ENCODE measurements around the gene FBRS.

Gene FBRS

DNA sequence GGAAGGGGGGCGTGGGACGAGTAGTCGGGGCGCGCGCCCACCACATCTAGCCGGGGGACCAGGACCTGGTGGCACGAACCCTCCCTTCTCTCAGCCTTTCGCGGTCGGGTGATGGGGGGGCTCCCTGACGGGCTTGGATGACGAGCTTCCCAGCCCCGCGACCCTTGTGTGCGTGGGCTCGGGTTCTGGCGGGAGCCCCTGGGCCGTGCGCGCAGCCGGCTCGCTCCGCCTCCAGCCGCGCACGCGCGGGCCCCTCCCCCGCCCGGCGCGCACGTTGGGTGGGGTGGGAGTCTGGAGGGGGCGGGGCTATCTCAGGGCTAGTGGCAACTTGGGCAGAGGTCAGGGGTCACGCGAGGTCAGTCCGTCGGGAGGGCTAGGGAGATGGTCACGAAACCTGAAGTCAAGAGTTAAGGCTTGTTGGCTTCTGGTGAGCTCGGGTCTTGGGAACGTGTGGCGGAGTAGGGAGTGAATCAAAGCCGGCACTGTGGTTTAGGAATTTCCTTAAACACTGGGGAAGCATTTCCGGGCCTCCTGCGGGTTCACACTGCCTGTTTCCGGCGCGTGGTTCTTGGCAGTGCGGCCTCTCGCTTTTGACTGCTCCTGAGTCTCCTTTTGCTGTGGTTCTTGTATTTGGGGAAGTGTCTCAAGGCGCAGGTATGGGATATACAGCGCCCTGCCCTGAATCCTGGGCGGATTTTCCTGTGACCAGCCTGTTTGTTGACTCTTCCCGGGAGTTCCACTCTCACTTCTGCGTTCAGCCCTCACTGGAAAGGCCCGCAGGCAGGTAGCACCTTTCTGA lies 40.8 kb downstream of the FBRS start, which contains the start of gene SRCAP (continued):
- TF ChIP-seq, protein P1, sequence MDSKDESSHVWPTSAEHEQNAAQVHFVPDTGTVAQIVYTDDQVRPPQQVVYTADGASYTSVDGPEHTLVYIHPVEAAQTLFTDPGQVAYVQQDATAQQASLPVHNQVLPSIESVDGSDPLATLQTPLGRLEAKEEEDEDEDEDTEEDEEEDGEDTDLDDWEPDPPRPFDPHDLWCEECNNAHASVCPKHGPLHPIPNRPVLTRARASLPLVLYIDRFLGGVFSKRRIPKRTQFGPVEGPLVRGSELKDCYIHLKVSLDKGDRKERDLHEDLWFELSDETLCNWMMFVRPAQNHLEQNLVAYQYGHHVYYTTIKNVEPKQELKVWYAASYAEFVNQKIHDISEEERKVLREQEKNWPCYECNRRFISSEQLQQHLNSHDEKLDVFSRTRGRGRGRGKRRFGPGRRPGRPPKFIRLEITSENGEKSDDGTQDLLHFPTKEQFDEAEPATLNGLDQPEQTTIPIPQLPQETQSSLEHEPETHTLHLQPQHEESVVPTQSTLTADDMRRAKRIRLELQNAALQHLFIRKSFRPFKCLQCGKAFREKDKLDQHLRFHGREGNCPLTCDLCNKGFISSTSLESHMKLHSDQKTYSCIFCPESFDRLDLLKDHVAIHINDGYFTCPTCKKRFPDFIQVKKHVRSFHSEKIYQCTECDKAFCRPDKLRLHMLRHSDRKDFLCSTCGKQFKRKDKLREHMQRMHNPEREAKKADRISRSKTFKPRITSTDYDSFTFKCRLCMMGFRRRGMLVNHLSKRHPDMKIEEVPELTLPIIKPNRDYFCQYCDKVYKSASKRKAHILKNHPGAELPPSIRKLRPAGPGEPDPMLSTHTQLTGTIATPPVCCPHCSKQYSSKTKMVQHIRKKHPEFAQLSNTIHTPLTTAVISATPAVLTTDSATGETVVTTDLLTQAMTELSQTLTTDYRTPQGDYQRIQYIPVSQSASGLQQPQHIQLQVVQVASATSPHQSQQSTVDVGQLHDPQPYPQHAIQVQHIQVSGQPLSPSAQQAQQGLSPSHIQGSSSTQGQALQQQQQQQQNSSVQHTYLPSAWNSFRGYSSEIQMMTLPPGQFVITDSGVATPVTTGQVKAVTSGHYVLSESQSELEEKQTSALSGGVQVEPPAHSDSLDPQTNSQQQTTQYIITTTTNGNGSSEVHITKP (tag by site-specific recombination; IDR thresholded peaks at IDR 0.05), result no peak
- TF ChIP-seq, protein P2, sequence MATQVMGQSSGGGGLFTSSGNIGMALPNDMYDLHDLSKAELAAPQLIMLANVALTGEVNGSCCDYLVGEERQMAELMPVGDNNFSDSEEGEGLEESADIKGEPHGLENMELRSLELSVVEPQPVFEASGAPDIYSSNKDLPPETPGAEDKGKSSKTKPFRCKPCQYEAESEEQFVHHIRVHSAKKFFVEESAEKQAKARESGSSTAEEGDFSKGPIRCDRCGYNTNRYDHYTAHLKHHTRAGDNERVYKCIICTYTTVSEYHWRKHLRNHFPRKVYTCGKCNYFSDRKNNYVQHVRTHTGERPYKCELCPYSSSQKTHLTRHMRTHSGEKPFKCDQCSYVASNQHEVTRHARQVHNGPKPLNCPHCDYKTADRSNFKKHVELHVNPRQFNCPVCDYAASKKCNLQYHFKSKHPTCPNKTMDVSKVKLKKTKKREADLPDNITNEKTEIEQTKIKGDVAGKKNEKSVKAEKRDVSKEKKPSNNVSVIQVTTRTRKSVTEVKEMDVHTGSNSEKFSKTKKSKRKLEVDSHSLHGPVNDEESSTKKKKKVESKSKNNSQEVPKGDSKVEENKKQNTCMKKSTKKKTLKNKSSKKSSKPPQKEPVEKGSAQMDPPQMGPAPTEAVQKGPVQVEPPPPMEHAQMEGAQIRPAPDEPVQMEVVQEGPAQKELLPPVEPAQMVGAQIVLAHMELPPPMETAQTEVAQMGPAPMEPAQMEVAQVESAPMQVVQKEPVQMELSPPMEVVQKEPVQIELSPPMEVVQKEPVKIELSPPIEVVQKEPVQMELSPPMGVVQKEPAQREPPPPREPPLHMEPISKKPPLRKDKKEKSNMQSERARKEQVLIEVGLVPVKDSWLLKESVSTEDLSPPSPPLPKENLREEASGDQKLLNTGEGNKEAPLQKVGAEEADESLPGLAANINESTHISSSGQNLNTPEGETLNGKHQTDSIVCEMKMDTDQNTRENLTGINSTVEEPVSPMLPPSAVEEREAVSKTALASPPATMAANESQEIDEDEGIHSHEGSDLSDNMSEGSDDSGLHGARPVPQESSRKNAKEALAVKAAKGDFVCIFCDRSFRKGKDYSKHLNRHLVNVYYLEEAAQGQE (tag by site-specific recombination; IDR thresholded peaks at IDR 0.05), result 0 out of 2 replicates have a peak, but pooled peaks have one; percentile 9
- TF ChIP-seq, protein P3, sequence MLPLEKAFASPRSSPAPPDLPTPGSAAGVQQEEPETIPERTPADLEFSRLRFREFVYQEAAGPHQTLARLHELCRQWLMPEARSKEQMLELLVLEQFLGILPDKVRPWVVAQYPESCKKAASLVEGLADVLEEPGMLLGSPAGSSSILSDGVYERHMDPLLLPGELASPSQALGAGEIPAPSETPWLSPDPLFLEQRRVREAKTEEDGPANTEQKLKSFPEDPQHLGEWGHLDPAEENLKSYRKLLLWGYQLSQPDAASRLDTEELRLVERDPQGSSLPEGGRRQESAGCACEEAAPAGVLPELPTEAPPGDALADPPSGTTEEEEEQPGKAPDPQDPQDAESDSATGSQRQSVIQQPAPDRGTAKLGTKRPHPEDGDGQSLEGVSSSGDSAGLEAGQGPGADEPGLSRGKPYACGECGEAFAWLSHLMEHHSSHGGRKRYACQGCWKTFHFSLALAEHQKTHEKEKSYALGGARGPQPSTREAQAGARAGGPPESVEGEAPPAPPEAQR (tag by site-specific recombination; IDR thresholded peaks at IDR 0.05), result no peak
- TF ChIP-seq ZNF169 (tag by site-specific recombination; IDR thresholded peaks at IDR 0.05) (peak; percentile 75; the same call in 1 of the 2 replicates), SP7 (tag by site-specific recombination; IDR thresholded peaks at IDR 0.05) (peak; percentile 79; the same call in 1 of the 2 replicates), KLF7 (tag by site-specific recombination; IDR thresholded peaks at IDR 0.05; ENCODE audit: borderline replicate concordance) (peak; percentile 70; the same call in 1 of the 2 replicates), ZNF391 (tag by site-specific recombination; IDR thresholded peaks at IDR 0.05; ENCODE audit: borderline replicate concordance, low read depth) (peak; percentile 86; the same call in 1 of the 2 replicates), WT1 (tag by site-specific recombination; IDR thresholded peaks at IDR 0.05) (peak; percentile 16; the same call in 1 of the 2 replicates), IKZF3 (tag by site-specific recombination; IDR thresholded peaks at IDR 0.05) (peak; percentile 97), ZNF146 (tag by site-specific recombination; IDR thresholded peaks at IDR 0.05) (no peak; the same call in 1 of the 2 replicates), ZIC2 (tag by site-specific recombination; IDR thresholded peaks at IDR 0.05) (peak; percentile 42; the same call in 1 of the 2 replicates), TRIM28 (IDR thresholded peaks at IDR 0.05; ENCODE audit: borderline replicate concordance, low read length) (peak; percentile 60; the same call in 1 of the 2 replicates), REPIN1 (tag by site-specific recombination; IDR thresholded peaks at IDR 0.05; ENCODE audit: low read depth) (peak; percentile 84; the same call in 1 of the 2 replicates), KLF9 (tag by site-specific recombination; IDR thresholded peaks at IDR 0.05; ENCODE audit: low read depth) (peak; percentile 89), GLIS1 (tag by site-specific recombination; IDR thresholded peaks at IDR 0.05) (peak; percentile 57), ZNF24 (tag by site-specific recombination; IDR thresholded peaks at IDR 0.05) (peak; percentile 6)
- TF ChIP-seq, protein P4, sequence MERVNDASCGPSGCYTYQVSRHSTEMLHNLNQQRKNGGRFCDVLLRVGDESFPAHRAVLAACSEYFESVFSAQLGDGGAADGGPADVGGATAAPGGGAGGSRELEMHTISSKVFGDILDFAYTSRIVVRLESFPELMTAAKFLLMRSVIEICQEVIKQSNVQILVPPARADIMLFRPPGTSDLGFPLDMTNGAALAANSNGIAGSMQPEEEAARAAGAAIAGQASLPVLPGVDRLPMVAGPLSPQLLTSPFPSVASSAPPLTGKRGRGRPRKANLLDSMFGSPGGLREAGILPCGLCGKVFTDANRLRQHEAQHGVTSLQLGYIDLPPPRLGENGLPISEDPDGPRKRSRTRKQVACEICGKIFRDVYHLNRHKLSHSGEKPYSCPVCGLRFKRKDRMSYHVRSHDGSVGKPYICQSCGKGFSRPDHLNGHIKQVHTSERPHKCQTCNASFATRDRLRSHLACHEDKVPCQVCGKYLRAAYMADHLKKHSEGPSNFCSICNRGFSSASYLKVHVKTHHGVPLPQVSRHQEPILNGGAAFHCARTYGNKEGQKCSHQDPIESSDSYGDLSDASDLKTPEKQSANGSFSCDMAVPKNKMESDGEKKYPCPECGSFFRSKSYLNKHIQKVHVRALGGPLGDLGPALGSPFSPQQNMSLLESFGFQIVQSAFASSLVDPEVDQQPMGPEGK (tag by site-specific recombination; IDR thresholded peaks at IDR 0.05), result peak; percentile 67; the same call in 1 of the 2 replicates
- TF ChIP-seq, protein P5, sequence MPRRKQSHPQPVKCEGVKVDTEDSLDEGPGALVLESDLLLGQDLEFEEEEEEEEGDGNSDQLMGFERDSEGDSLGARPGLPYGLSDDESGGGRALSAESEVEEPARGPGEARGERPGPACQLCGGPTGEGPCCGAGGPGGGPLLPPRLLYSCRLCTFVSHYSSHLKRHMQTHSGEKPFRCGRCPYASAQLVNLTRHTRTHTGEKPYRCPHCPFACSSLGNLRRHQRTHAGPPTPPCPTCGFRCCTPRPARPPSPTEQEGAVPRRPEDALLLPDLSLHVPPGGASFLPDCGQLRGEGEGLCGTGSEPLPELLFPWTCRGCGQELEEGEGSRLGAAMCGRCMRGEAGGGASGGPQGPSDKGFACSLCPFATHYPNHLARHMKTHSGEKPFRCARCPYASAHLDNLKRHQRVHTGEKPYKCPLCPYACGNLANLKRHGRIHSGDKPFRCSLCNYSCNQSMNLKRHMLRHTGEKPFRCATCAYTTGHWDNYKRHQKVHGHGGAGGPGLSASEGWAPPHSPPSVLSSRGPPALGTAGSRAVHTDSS (tag by site-specific recombination; IDR thresholded peaks at IDR 0.05), result peak; percentile 5
- TF ChIP-seq, protein P6, sequence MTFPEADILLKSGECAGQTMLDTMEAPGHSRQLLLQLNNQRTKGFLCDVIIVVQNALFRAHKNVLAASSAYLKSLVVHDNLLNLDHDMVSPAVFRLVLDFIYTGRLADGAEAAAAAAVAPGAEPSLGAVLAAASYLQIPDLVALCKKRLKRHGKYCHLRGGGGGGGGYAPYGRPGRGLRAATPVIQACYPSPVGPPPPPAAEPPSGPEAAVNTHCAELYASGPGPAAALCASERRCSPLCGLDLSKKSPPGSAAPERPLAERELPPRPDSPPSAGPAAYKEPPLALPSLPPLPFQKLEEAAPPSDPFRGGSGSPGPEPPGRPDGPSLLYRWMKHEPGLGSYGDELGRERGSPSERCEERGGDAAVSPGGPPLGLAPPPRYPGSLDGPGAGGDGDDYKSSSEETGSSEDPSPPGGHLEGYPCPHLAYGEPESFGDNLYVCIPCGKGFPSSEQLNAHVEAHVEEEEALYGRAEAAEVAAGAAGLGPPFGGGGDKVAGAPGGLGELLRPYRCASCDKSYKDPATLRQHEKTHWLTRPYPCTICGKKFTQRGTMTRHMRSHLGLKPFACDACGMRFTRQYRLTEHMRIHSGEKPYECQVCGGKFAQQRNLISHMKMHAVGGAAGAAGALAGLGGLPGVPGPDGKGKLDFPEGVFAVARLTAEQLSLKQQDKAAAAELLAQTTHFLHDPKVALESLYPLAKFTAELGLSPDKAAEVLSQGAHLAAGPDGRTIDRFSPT (tag by site-specific recombination; IDR thresholded peaks at IDR 0.05), result peak; percentile 97; the same call in 1 of the 2 replicates

Measured in HEK293 (cell line).